Daoy (cell line): ENCODE measurements around the gene KIF13A. TPM values are rescaled to one million over a fixed set of nuclear protein-coding genes. Genes with fewer than 3 reads are reported as not detected.

Source experiments
- DNase-seq: peaks from one replicate; pipeline ENCODE4 v3.0.0-alpha.2; 2015; ENCODE audit warnings: low read depth
- total RNA-seq: library from RNA; depleted of rRNA; stranded (reverse); fragments of >200 nt; shearing (Covaris generic); gene quantifications from 2 replicates; pipeline ENCODE4 v1.2.3, GENCODE V29; 2014

Gene KIF13A
- total RNA-seq, 1 experiment from 2014 or later, result 23.0 TPM

- DNase-seq, result peak; percentile 73
Observed at GRCh38 chr6:17932330-17932852, 55.0 kb downstream of the KIF13A start.

- DNase-seq, result no peak
Observed at GRCh38 chr6:17931227-17931626, 56.2 kb downstream of the KIF13A start.

- no peak for DNase-seq
Observed at GRCh38 chr6:17930321-17930993, 57.0 kb downstream of the KIF13A start.

GRCh38 chr6:17928514-17929430 is 58.7 kb downstream of the KIF13A start:
- no peak for DNase-seq

- no peak for DNase-seq
Observed at GRCh38 chr6:17927705-17928104, 59.7 kb downstream of the KIF13A start.

- DNase-seq, result no peak
Observed at GRCh38 chr6:17923401-17923863, 64.0 kb downstream of the KIF13A start.

- DNase-seq, result no peak
Observed at GRCh38 chr6:17921454-17921853, 66.0 kb downstream of the KIF13A start.

GRCh38 chr6:17919496-17919895 is 67.9 kb downstream of the KIF13A start:
- DNase-seq, result no peak

- no peak for DNase-seq
Observed at GRCh38 chr6:17917837-17918763, 69.3 kb downstream of the KIF13A start.

GRCh38 chr6:17914651-17915050 is 72.8 kb downstream of the KIF13A start:
- no peak for DNase-seq

- no peak for DNase-seq
Observed at GRCh38 chr6:17912521-17912920, 74.9 kb downstream of the KIF13A start.

- peak; percentile 69 for DNase-seq
Observed at GRCh38 chr6:17911656-17912055, 75.8 kb downstream of the KIF13A start.

- DNase-seq, result no peak
Observed at GRCh38 chr6:17910189-17910588, 77.2 kb downstream of the KIF13A start.

- DNase-seq, result no peak
Observed at GRCh38 chr6:17908831-17909230, 78.6 kb downstream of the KIF13A start.

GRCh38 chr6:17907406-17908229 is 79.8 kb downstream of the KIF13A start:
- peak; percentile 93 for DNase-seq

GRCh38 chr6:17905611-17906592 is 81.5 kb downstream of the KIF13A start:
- no peak for DNase-seq

- no peak for DNase-seq
Observed at GRCh38 chr6:17904491-17905120, 82.8 kb downstream of the KIF13A start.

- no peak for DNase-seq
Observed at GRCh38 chr6:17902974-17903373, 84.5 kb downstream of the KIF13A start.

- no peak for DNase-seq
Observed at GRCh38 chr6:17901493-17901892, 85.9 kb downstream of the KIF13A start.
